Daoy (cell line): ENCODE results near the gene ZNF723. TPM values are rescaled to one million over a fixed set of nuclear protein-coding genes. Genes with fewer than 3 reads are reported as not detected.
"Not testable (repeated sequence)": the region's sequence is repeated elsewhere in the genome, so short reads cannot be mapped to it uniquely, and the experiment has no call there.

Source experiments
- DNase-seq: peaks from one replicate; pipeline ENCODE4 v3.0.0-alpha.2; 2015; ENCODE audit warnings: low read depth
- total RNA-seq: library from RNA; depleted of rRNA; stranded (reverse); fragments of >200 nt; shearing (Covaris generic); gene quantifications from 2 replicates; pipeline ENCODE4 v1.2.3, GENCODE V29; 2014; rRNA removed

ZNF723 gene
- not detected in 2 replicates for total RNA-seq

GRCh38 chr19:22832031-22832762 lies at the start of gene ZNF723:
TSS of gene ZNF723 (plus strand) at chr19:22832291. CDS start at chr19:22832380, 89 bp downstream.
- peak; percentile 41 for DNase-seq

GRCh38 chr19:22783651-22784410 lies 48.3 kb upstream of the ZNF723 start, which contains the start of gene ZNF99:
TSS of gene ZNF99 (minus strand) at chr19:22784151. CDS start at chr19:22784016, 135 bp downstream.
- peak; percentile 32 for DNase-seq

GRCh38 chr19:22792863-22793262 lies 39.2 kb upstream of the ZNF723 start:
- not testable (repeated sequence) for DNase-seq

GRCh38 chr19:22797040-22797439 lies 35.1 kb upstream of the ZNF723 start:
- DNase-seq = no peak

- DNase-seq = no peak
These were observed 25.7 kb upstream of the ZNF723 start for GRCh38 chr19:22806418-22806817.

GRCh38 chr19:22807061-22807835 lies 24.8 kb upstream of the ZNF723 start:
- no peak for DNase-seq

GRCh38 chr19:22814124-22814523 lies 18.0 kb upstream of the ZNF723 start:
- DNase-seq = no peak

GRCh38 chr19:22831211-22831610 lies 880 bp upstream of the ZNF723 start:
- no peak for DNase-seq

- not testable (repeated sequence) for DNase-seq
These were observed 25.7 kb downstream of the ZNF723 start for GRCh38 chr19:22857713-22858320.

GRCh38 chr19:22882797-22883196 lies 50.7 kb downstream of the ZNF723 start:
- peak; percentile 4 for DNase-seq

- DNase-seq = no peak
These were observed 61.8 kb downstream of the ZNF723 start for GRCh38 chr19:22893855-22894270.

GRCh38 chr19:22901431-22902130 lies 69.5 kb downstream of the ZNF723 start:
- DNase-seq = no peak

Other genes starting within 250 kb of the ZNF723 start
- 1.1 and 2.3 TPM in 2 replicates for gene ZNF492, start 198.0 kb upstream of the ZNF723 start, total RNA-seq
- not detected in 2 replicates for gene ZNF99, start 48.1 kb upstream of the ZNF723 start, total RNA-seq
- gene ZNF728, start 170.9 kb downstream of the ZNF723 start, total RNA-seq = 0.46 and 1.0 TPM in 2 replicates